AG08396 (cell line): ENCODE data around the gene PTPN21.

Source experiments
- DNase-seq: peaks from one replicate; pipeline ENCODE4 v3.0.0; 2012; ENCODE audit warnings: low spot score, mixed read lengths

PTPN21 gene

DNA sequence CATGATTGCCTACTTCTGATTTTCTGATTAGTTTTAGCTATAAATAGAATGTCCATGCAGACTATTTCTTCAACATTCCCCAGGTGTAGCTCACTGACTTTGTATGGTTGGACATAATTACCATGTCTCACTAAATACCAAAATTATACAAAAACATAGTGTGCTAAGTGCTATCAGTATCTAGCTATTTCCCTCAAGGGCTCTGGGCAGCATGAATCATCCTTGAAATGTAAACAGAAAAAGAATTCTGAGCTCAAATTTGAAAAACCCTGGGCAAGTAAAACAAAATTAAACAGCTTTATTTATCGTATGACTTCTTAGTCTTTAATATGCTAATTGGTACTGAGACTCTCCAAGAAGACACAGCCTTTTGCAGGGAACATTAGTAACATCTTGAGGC is 86.4 kb downstream of the PTPN21 start:
- DNase-seq: peak; percentile 66

DNA sequence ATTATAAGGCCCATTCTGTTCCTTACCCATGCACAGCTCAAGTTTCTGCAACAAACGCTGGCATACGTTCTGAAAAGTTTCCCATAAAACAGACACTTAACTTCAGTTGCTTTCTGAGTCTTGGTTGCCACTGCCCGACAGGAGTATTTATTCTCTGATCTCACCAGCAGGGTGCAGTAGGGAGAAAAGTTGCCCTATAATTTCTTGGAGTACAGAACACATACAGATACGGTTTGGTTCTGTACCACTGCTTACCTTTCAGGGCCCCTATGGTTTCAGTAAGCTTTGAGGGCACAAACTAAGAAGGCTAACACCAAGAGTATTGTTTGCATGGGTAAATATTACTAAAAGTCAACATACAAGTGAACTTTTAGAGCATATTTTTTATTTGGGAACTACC is 91.5 kb downstream of the PTPN21 start:
- no peak for DNase-seq

DNA sequence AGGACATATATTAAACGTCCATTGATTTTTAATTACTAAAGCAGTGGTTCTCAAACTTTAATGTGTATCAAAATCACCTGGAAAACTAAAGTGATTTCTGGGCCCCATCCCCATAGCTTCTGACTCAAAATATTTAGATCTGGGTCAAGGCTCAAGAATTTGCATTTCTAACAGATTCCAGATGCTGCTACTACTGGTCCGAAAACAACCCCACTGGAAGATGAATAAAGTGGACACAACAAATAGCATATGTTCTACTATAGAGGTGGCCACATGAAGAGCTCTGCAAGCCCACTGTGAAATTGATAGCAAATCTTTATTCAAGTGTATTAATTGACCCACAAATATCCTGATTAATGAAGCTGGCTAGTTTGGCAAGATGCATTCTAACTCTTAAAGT is 99.9 kb downstream of the PTPN21 start:
- DNase-seq: no peak

DNA sequence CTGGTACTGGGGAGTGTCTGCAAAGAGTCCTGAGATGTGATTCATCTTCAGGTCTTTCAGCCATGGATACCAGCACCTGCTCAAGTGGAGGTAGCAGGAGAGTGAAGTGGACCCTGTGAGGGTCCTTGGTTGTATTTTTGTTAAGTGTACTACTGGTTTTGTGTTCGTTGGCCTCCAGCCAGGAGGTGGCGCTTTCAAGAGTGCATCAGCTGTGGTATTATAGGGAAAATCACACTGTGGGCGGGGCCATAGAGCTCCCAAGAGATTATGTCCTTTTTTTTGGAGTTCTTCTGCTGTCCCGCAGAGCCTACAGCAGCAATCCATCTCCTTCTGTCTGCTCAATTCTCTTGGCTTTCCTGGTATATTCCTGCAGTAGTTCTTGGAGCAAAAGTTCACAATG is 102.6 kb downstream of the PTPN21 start:
- no peak for DNase-seq

DNA sequence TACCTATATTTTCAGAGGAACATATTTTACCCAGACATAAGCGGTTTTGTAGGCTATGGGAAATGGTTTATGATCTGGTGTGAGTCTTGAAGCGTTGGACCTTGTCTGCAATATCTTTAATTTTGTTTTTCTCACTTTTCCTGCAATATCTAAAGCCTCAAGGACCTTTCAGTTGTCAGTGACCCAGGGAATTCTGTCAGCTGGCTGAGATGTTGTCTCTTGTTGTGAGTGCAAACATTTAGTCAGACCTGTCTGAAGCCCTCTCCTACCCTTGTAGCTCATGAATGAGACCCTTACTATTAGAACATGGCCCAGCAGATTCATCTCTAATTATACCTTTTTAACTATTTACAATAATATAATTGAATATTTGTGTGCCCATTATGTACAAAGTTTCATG is 115.7 kb downstream of the PTPN21 start:
- DNase-seq: no peak

DNA sequence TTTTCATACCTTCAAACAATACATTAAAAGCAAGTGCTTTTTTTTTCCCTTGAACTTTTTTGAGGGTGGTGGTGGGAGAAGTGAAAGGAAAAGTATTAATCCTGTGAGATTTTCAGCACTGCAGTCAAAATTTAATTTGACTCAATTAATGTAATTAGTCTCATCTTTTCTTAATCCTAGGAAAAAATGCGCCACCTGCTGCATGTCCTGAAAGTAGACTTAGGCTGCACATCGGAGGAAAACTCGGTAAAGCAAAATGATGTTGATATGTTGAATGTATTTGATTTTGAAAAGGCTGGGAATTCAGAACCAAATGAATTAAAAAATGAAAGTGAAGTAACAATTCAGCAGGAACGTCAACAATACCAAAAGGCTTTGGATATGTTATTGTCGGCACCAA is 117.1 kb downstream of the PTPN21 start:
- no peak for DNase-seq

DNA sequence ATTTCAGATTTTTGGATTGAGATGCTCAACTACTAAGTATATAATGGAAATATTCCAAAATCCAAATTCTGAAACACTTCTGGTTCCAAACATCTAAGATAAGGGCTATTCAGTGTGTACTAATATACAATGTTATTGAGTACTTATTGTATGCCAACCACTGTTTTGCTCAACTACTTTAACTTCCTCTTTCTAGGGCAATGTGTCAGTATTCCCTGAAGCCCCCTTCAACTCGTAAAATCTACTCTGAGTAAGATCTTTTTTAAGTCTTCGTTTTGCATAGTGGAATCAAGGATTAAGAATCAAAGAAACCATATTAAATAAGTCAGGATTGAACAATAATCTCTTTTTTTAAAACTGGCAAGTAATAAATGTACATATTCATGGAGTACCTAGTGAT is 123.8 kb downstream of the PTPN21 start:
- DNase-seq: no peak

DNA sequence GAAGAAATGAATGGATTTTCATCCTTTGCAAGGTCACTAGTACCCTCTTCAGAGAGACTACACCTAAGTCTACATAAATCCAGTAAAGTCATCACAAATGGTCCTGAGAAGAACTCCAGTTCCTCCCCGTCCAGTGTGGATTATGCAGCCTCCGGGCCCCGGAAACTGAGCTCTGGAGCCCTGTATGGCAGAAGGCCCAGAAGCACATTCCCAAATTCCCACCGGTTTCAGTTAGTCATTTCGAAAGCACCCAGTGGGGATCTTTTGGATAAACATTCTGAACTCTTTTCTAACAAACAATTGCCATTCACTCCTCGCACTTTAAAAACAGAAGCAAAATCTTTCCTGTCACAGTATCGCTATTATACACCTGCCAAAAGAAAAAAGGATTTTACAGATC is 128.5 kb downstream of the PTPN21 start:
- DNase-seq: peak; percentile 9

DNA sequence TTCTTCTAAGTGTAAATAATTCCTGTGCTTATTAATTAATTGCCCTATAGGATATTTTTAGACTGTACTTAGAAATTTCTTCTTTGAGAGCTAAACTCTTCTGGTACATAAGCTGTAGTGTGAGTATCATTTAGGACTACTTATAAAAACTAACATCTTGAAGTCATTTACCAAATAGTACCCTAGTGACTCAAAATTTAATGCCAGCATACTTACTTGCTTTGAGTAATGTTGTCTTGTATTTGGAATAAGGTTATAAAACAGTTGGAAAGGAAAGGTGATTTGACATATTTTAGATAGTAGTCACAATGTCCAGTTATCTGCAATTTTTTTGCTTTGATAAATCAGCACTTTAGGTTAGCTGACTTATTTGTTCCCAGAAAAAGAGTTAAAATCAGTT is 130.2 kb downstream of the PTPN21 start:
- no peak for DNase-seq

DNA sequence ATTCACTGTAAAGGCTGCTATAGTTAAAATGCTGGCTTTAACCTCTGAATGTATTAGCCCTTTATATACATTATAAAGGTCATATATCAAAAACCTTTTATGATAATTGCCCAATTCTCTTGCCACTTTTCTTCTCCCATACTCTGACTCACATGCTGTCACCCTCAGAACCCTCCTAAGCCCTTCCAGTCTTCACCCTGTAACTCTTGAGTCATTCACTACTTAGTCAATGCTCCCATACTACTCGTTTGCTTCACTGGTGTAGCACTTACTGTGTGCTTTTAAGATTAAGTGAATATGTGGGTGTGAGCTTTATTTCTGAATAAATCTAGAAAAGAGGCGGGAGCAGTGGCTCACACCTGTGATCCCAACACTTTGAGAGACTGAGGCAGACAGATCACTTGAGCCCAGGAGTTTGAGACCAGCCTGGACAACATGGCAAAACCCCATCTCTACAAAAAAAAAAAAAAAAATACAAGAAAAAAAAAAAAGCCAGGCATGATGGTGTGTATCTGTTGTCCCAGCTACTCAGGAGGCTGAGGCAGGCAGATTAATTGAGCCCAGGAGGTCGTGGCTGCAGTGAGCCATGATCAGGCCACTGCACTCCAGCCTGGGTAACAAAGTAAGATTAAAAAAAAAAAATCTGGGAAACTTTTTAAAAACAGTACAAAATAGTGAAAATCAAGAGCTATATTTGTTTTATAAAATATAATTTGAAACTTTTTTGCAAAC is 131.7 kb downstream of the PTPN21 start:
- DNase-seq: peak; percentile 32

DNA sequence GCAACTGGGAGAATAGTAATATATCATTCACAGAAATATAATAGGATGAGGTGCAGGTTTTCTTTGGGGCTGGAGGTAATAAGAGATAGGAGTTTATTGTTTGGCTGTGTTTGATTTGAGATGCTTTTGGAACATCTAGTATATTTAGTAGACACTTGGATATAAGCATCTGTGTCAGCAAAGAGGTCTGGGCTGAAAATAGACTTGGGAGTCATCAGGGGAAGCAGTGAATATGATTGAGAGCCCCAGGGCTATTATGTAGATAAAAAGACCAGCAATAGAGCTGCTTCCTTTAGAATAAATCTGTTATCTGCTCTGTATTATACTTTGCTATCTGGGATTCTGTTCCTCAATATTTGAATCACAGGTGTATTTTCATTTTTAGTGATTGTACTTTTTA is 132.8 kb downstream of the PTPN21 start:
- no peak for DNase-seq

DNA sequence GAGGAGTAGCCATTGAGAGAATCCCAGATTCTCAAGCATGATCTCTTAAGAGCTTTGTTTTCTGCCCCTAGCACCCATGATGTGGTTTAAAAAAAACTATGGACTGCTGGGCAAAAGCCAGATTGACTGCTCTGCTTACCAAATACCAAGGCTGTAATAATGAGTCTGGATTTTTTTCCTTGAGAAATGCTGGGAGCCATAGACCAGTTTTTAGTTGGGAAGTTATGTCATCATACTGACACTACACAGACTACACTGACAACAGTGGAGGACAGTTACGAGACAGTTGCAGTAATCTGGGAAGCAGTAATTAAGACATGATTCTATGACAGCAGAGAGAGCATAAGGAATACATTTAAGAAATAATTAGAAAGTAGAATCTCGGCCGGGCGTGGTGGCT is 133.5 kb downstream of the PTPN21 start:
- DNase-seq: no peak

DNA sequence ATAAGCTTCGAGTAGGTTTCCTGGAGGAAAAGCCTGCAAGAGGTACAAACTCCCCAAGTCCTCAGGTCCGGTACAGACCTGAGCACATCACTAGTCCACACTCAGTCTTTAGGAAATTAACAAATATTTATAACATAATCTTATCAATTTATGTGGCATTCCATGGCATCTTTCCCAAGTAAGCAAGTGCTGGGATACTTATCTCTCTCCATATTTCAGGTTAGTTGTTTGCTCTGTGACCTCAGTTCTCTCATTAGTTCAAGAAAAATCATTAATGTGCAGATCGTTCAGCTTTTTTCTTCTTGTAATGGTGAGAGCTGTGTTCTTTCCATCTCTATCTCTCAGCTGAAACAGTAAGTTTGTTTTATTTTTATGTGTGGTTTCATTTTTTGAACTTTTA is 134.6 kb downstream of the PTPN21 start:
- no peak for DNase-seq

DNA sequence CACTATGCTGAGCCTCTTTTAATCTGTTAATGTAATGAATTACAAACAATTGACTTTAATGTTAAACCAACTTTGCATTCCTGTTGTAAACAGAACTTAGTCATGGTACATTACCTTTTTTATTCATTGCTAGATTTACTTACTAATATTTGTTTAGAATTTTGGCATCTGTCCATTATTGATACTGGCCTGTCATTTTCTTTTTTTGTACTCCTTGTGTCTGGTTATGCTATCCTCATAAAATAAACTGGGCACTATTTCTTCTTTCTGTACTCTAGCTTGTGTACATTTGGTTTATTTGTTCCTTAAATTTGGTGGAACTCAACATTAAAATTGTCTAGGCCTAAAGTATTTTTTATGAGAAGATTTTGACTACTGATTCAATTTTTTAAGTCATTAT is 137.2 kb downstream of the PTPN21 start:
- DNase-seq: no peak
